Colonic mucosa (tissue), 4 donors: ENCODE measurements around the gene CEP63. TPM values are rescaled to one million over a fixed set of nuclear protein-coding genes. Genes with fewer than 3 reads are reported as not detected.

ENCODE experiments used
- DNase-seq: peaks from one replicate; pipeline ENCODE4 v3.0.0-alpha.2; 2020
- H3K27ac ChIP-seq: fragments of 200-600 bp; one replicate; pipeline ENCODE4 v1.8.0; 2021
- H3K27me3 ChIP-seq: fragments of 200-600 bp; one replicate; pipeline ENCODE4 v1.8.0; 2021
- H3K36me3 ChIP-seq: fragments of 200-600 bp; one replicate; pipeline ENCODE4 v1.8.0; 2021
- H3K4me1 ChIP-seq: fragments of 200-600 bp; one replicate; pipeline ENCODE4 v1.8.0; 2021; ENCODE audit warnings: mild to moderate bottlenecking
- H3K4me3 ChIP-seq: fragments of 200-600 bp; one replicate; pipeline ENCODE4 v1.8.0; 2021
- H3K9ac ChIP-seq, 2 donors: one replicate each; pipeline ENCODE4 v1.7.0; 2013; ENCODE audit warnings: control low read depth in 2 of 2, low read depth in 2 of 2, low read length in 2 of 2
- H3K9me3 ChIP-seq: fragments of 200-600 bp; one replicate; pipeline ENCODE4 v1.8.0; 2021
- CTCF ChIP-seq: fragments of 200-600 bp; IDR thresholded peaks from one replicate; pipeline ENCODE4 v1.8.0; 2022; ENCODE audit warnings: antibody characterized with exemption, mild to moderate bottlenecking
- intact Hi-C: fragments of 100-400 bp; cut with DNase I; formaldehyde crosslinking; loops from one replicate; pipeline ENCODE4 v1.14.1; 2022
- total RNA-seq, 2 donors: library from RNA; stranded (reverse); fragmentation: NEBNext Ultra II Directional in 1 of 2; extraction: Animal tissue kit (Norgen Biotek cat#: 25700) in 1 of 2; gene quantifications; one replicate each; pipeline ENCODE4 v1.2.1, GENCODE V29; 2021
- donor health status: healthy.
- donor health status: DM: no; HTN: no; CAD: no.
- donor health status: DM: no; HTN: no; CAD: no.

CEP63 gene
- total RNA-seq, 2 donors from 2014 or later = 16.9 to 19.6 TPM

DNA sequence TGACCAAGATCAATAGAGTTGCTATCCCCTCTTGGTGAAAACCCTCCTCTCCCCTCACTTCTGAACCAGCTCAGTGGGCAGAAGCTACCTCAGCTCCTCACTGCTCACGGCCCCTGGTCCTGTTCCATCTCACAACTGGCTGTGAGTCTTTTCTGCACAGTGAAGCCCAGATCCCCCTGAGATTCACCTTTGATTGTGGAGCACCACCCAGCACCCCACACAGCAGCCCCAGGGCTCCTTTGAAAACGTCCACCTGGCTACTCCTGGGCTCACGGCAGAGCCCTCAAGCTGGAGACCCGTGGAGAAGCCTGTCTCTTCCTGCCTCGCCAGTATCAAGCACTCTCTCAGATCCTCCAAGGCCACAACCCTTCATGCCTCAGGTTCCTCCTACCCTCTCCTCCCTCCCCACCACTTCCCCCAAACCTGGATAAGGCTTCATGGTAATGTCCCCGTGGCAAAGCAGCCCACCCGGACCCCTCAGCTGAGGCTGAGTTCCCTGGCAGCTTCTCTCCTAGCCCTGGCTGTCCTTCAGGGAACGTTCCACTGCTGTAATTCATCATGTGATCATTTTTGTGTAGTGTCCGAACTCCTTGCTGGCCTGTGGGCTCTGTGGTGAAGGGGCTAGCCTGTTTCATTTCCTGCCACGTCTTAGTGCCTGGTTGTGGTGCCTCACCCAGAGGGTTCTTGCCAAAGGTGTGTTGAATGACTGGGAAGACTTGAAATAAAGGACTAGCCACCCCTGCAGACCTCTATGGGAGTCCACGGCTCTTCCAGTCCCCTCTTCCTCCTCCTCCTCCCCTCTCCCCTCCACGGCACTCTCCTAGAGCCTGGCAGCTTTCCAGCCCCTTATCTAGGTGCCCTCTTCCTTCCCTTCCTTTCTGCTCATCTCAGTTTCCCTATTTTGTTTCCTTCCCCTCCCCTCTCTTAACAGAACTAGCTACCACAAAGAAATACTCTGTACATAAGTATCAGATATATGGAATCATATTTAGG is 120.5 kb downstream of the CEP63 start:
- intact Hi-C loops = loop anchor here (10.0 kb wide), 1 partner anchor 1288 kb away; no protein-coding TSS in a partner anchor
- Histone ChIP-seq H3K9ac (no peak overlapping the region), H3K36me3 (no peaks in the 10 kb centered on the region), H3K4me3 (no peak overlapping the region), H3K27ac (no peak overlapping the region), H3K4me1 (no peaks in the 10 kb centered on the region), H3K9me3 (no peaks in the 10 kb centered on the region), H3K27me3 (no peaks in the 10 kb centered on the region)
- peak; percentile 19 for DNase-seq
- no peak for TF ChIP-seq CTCF

GRCh38 chr3:134607054-134608022 is 121.5 kb downstream of the CEP63 start:
- Histone ChIP-seq H3K9me3 (no peaks in the 10 kb centered on the region), H3K36me3 (no peaks in the 10 kb centered on the region), H3K27ac (no peak overlapping the region), H3K4me3 (no peak overlapping the region), H3K4me1 (no peaks in the 10 kb centered on the region), H3K27me3 (no peaks in the 10 kb centered on the region), H3K9ac (no peak overlapping the region)
- intact Hi-C loops = loop anchor here (10.0 kb wide), 1 partner anchor 1287 kb away; no protein-coding TSS in a partner anchor
- TF ChIP-seq CTCF = no peak
- peak; percentile 13 for DNase-seq

DNA sequence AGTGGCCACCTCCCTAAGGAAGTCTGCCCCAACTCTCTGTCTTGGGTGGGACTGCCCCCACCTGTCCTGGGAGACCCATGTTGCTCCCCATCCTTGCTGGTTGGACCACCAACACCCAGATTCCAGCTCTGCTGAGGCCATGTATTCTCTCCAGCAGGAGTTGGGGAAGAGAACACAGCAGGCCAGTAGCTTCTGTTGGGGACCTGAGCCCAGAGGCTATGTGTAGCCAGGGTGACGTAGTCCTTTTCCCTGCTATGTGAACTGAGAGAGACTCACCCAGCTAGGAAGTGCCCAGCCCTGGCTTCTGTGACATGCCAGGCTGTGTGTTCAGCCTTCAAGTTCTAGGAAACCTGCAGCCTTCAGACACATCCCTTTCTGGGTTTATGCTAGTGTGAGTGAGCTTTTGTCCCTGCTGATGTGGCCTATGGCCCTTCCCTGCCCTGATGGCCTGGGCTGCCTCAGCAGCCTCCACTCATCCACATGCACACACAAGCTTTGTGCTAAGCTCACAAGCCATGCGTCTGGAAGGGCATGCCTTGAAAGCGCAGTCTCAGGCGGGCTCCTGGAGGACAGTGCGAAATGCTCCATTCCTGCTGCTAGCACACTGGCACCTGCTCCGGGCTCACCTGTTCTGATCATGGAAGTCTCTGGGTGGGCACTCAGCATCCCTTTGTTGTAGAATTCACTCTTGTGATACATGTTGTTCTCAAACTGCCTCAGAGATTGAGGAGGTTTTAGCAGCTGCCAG is 122.3 kb downstream of the CEP63 start:
- Histone ChIP-seq H3K27me3 (no peaks in the 10 kb centered on the region), H3K36me3 (no peaks in the 10 kb centered on the region), H3K4me1 (no peaks in the 10 kb centered on the region), H3K9me3 (no peaks in the 10 kb centered on the region), H3K27ac (no peak overlapping the region), H3K4me3 (no peak overlapping the region), H3K9ac (no peak overlapping the region)
- intact Hi-C loops = loop anchor here (10.0 kb wide), 1 partner anchor 1287 kb away; no protein-coding TSS in a partner anchor
- peak; percentile 13 for DNase-seq
- no peak for TF ChIP-seq CTCF

DNA sequence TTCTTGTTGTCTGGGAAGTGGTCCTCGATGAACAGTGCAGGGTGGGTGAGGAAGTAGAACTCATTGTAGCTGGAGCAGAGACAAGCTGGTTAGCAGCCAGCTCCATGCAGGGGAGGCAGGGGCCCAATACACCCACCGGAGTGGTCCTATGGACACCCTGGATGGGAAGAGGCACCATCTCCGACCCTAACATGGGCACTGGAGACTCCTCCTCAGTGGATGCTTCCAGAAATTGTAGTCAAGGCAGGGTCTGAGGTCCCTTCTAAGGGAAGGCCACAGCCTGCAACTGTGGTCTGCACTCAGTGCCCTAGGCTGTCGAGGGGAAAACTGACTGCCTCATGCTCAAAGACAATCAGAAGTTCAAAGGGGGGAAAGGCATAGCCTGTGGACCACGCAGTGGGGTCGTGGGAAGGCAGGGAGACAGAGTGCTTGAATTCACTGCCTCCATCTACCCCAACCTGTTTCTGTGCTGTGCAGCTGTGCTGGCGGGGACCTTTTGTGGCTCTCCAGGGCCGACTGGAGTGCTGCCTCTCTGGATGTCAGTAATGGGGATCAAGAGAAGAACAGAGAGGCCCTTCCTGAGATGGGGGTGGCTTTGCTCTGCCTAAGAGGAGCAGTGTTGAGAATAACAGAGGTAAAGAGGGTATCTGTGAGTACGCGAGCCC is 123.0 kb downstream of the CEP63 start:
- Histone ChIP-seq H3K4me3 (no peak overlapping the region), H3K36me3 (no peaks in the 10 kb centered on the region), H3K4me1 (no peaks in the 10 kb centered on the region), H3K27me3 (no peaks in the 10 kb centered on the region), H3K9ac (no peak overlapping the region), H3K9me3 (no peaks in the 10 kb centered on the region), H3K27ac (no peak overlapping the region)
- intact Hi-C loops = loop anchor here (10.0 kb wide), 1 partner anchor 1286 kb away; no protein-coding TSS in a partner anchor
- no peak for TF ChIP-seq CTCF
- DNase-seq = peak; percentile 13
